ENCODE data around the gene SLC5A12. TPM values are rescaled to one million over a fixed set of nuclear protein-coding genes. Genes with fewer than 3 reads are reported as not detected.

SLC5A12 gene
- total RNA-seq, 1 donor from 2014 or later: 1.4 TPM

DNA sequence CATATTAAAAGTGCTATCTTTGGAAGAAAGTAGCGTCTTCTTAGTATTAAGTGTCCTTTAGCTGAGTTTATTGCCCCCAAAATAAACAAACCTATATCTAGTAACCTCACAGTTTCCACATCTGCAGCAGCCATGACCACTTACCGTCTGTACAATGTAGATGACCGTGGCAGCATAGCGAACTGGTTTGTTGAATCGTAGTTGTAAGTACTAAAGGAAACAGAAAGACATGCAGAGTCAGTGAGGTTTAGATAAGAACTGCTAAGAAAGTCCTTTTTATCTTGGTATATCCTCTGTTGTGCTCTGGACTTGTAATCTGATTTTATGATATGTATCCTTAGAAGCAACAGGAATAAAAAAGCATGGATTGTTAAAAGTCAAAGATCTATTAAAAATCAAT is 9.4 kb downstream of the SLC5A12 start:
- H3K4me1 Mint-ChIP-seq (ENCODE audit: low read depth): peaks cover 7% of the 10 kb centered on the region
- H3K9me3 Mint-ChIP-seq (ENCODE audit: low read depth): no peaks in the 10 kb centered on the region
- no peak overlapping the region for H3K4me3 Mint-ChIP-seq (ENCODE audit: unreplicated experiment)
- H3K27ac Mint-ChIP-seq (ENCODE audit: unreplicated experiment): no peak overlapping the region
- H3K27me3 Mint-ChIP-seq (ENCODE audit: low read depth): peaks cover 8% of the 10 kb centered on the region
- TF ChIP-seq CTCF (IDR thresholded peaks at IDR 0.05): no peak
- H3K36me3 Mint-ChIP-seq (ENCODE audit: low read depth): no peaks in the 10 kb centered on the region
- DNase-seq (ENCODE audit: low spot score): no peak

DNA sequence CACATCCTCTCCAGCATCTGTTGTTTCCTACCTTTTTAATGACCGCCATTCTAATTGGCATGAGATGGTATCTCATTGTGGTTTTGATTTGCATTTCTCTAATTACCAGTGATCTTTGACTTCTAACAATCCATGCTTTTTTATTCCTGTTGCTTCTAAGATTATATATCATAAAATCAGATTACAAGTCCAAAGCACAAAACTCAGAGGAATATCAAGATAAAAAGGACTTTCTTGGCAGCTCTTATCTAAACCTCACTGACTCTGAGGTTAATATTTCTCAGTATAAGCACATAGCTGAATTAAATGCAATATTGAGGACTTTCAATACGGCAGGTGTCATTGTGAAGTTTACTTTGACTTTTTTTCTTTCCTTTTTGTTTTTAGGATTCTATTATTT is 11.4 kb downstream of the SLC5A12 start:
- Mint-ChIP-seq H3K4me3 (ENCODE audit: unreplicated experiment) (no peak overlapping the region), H3K36me3 (ENCODE audit: low read depth) (no peaks in the 10 kb centered on the region), H3K27me3 (ENCODE audit: low read depth) (peaks cover 9% of the 10 kb centered on the region), H3K9me3 (ENCODE audit: low read depth) (no peaks in the 10 kb centered on the region), H3K27ac (ENCODE audit: unreplicated experiment) (no peak overlapping the region), H3K4me1 (ENCODE audit: low read depth) (peaks cover 10% of the 10 kb centered on the region)
- DNase-seq (ENCODE audit: low spot score): no peak
- no peak for TF ChIP-seq CTCF (IDR thresholded peaks at IDR 0.05)

DNA sequence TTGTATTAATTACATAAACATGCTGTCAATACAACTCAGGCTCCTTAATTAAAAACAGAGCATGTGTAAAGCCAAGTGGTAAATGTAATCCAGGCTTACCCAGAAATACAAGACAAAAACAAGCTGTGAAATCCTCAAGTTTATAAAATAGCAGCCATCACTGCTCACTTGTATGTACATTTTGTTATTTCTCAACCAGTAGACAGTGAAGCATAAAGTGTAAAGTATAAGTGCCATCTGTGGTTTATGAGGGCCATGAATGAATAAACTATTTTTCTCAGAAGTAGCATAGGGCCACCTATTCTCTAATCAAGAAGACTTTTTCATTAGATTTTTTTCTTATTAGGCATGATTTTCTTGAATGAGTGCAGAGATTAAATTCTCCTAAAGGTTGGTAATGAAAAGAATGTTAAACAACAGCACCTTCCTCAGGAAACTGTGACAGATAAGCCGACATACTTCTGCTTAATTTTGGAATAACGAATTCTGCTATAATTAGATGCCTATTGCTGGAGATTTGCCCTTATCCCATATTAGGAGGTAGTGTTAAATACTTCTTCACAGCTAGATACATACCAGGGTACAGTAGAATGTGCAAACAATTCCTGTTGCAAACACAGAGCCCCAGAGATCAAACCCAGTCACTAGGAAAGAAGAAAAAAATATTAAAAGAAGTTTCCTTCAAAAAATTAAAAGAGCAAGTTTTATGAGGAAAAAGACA is 13.0 kb downstream of the SLC5A12 start:
- no peak for TF ChIP-seq CTCF (IDR thresholded peaks at IDR 0.05)
- Mint-ChIP-seq H3K9me3 (ENCODE audit: low read depth) (no peaks in the 10 kb centered on the region), H3K27me3 (ENCODE audit: low read depth) (peaks cover 9% of the 10 kb centered on the region), H3K27ac (ENCODE audit: unreplicated experiment) (no peak overlapping the region), H3K4me1 (ENCODE audit: low read depth) (peaks cover 6% of the 10 kb centered on the region), H3K36me3 (ENCODE audit: low read depth) (no peaks in the 10 kb centered on the region), H3K4me3 (ENCODE audit: unreplicated experiment) (no peak overlapping the region)
- DNase-seq (ENCODE audit: low spot score): no peak

GRCh38 chr11:26706181-26706580 is 15.7 kb downstream of the SLC5A12 start:
- H3K4me3 Mint-ChIP-seq (ENCODE audit: unreplicated experiment): no peak overlapping the region
- peaks cover 6% of the 10 kb centered on the region for H3K4me1 Mint-ChIP-seq (ENCODE audit: low read depth)
- H3K9me3 Mint-ChIP-seq (ENCODE audit: low read depth): no peaks in the 10 kb centered on the region
- H3K36me3 Mint-ChIP-seq (ENCODE audit: low read depth): no peaks in the 10 kb centered on the region
- no peak for TF ChIP-seq CTCF (IDR thresholded peaks at IDR 0.05)
- peaks cover 1% of the 10 kb centered on the region for H3K27me3 Mint-ChIP-seq (ENCODE audit: low read depth)
- no peak for DNase-seq (ENCODE audit: low spot score)
- no peak overlapping the region for H3K27ac Mint-ChIP-seq (ENCODE audit: unreplicated experiment)

DNA sequence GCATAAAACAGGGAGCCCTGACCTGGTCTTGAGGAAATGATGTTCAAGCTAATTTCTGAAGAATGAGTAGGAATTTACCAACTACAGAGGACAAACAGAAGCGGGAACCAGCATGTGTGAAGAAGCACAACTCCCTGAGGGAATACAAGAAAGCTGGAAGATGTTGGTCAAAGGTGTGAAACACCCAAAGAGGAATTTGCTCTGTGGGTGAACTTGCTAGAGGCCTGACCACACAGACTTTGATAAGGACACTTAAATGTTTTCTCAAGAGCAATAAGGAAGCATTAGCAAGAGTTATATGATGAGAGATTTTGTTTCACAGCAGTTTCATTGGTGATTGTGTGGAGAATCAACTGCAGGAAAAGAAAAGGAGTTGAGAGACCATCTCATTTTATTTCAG is 17.6 kb downstream of the SLC5A12 start:
- H3K27ac Mint-ChIP-seq (ENCODE audit: unreplicated experiment): no peak overlapping the region
- H3K27me3 Mint-ChIP-seq (ENCODE audit: low read depth): peaks cover 1% of the 10 kb centered on the region
- no peak overlapping the region for H3K4me3 Mint-ChIP-seq (ENCODE audit: unreplicated experiment)
- peaks cover 6% of the 10 kb centered on the region for H3K4me1 Mint-ChIP-seq (ENCODE audit: low read depth)
- H3K9me3 Mint-ChIP-seq (ENCODE audit: low read depth): no peaks in the 10 kb centered on the region
- no peak for DNase-seq (ENCODE audit: low spot score)
- H3K36me3 Mint-ChIP-seq (ENCODE audit: low read depth): no peaks in the 10 kb centered on the region
- no peak for TF ChIP-seq CTCF (IDR thresholded peaks at IDR 0.05)

All from chondrocyte (in vitro differentiated cells).